HTERT RPE-1 (cell line): ENCODE data around the gene DYNC1H1.
"Not testable (repeated sequence)": the region's sequence is repeated elsewhere in the genome, so short reads cannot be mapped to it uniquely, and the experiment has no call there.

Source experiments
- in situ Hi-C: fragments of 300-500 bp; cut with MboI; formaldehyde crosslinking; loops from 4 replicates; pipeline ENCODE4 v1.14.3; 2020; ENCODE audit warnings: low sequenced_read_pairs

The DYNC1H1 gene

GRCh38 chr14:101962503-101962874 is 1.9 kb upstream of the DYNC1H1 start:
- in situ Hi-C loops, result no loop called here

- in situ Hi-C loops, result no loop called here
Observed at GRCh38 chr14:101963052-101963451, 1.3 kb upstream of the DYNC1H1 start.

- in situ Hi-C loops, result no loop called here
Observed at GRCh38 chr14:101963656-101964296, 597 bp upstream of the DYNC1H1 start.

- in situ Hi-C loops, result no loop called here
Observed at GRCh38 chr14:101965181-101965544, 790 bp downstream of the DYNC1H1 start.

- in situ Hi-C loops, result no loop called here
Observed at GRCh38 chr14:101965770-101966722, 1.7 kb downstream of the DYNC1H1 start.

- in situ Hi-C loops, result no loop called here
Observed at GRCh38 chr14:101966742-101967141, 2.4 kb downstream of the DYNC1H1 start.

GRCh38 chr14:101968186-101968585 is 3.8 kb downstream of the DYNC1H1 start:
- in situ Hi-C loops, result no loop called here

- in situ Hi-C loops, result no loop called here
Observed at GRCh38 chr14:101969481-101969880, 5.1 kb downstream of the DYNC1H1 start.

GRCh38 chr14:101970830-101971400 is 6.5 kb downstream of the DYNC1H1 start:
- in situ Hi-C loops, result no loop called here

GRCh38 chr14:101971458-101971857 is 7.1 kb downstream of the DYNC1H1 start:
- in situ Hi-C loops, result not testable (repeated sequence)

- in situ Hi-C loops, result no loop called here
Observed at GRCh38 chr14:101972126-101972866, 7.9 kb downstream of the DYNC1H1 start.

- in situ Hi-C loops, result no loop called here
Observed at GRCh38 chr14:101973356-101973755, 9.0 kb downstream of the DYNC1H1 start.

GRCh38 chr14:101975231-101975630 is 10.9 kb downstream of the DYNC1H1 start:
- in situ Hi-C loops, result no loop called here

- in situ Hi-C loops, result no loop called here
Observed at GRCh38 chr14:101977311-101978071, 13.1 kb downstream of the DYNC1H1 start.

- in situ Hi-C loops, result no loop called here
Observed at GRCh38 chr14:101979666-101980065, 15.3 kb downstream of the DYNC1H1 start.

GRCh38 chr14:101980251-101980650 is 15.9 kb downstream of the DYNC1H1 start:
- in situ Hi-C loops, result no loop called here

GRCh38 chr14:101980700-101981099 is 16.3 kb downstream of the DYNC1H1 start:
- in situ Hi-C loops, result no loop called here

- in situ Hi-C loops, result no loop called here
Observed at GRCh38 chr14:101982621-101983020, 18.2 kb downstream of the DYNC1H1 start.

- in situ Hi-C loops, result not testable (repeated sequence)
Observed at GRCh38 chr14:101984831-101985230, 20.5 kb downstream of the DYNC1H1 start.

- in situ Hi-C loops, result no loop called here
Observed at GRCh38 chr14:101985957-101986356, 21.6 kb downstream of the DYNC1H1 start.
